ENCODE results near the gene ABCF1.
"Not testable (repeated sequence)": the region's sequence is repeated elsewhere in the genome, so short reads cannot be mapped to it uniquely, and the experiment has no call there.

The ABCF1 gene

GRCh38 chr6:30571075-30571761 lies at the start of gene ABCF1:
Gene ABCF1 (plus strand): TSS chr6:30571442. CDS start chr6:30571488, 46 bp downstream.
- no peak for TF ChIP-seq CTCF (IDR thresholded peaks at IDR 0.05; ENCODE audit: low read length, missing control alignments)
- peak; percentile 98 for DNase-seq (ENCODE audit: low read depth)
- peak within 1 kb of the TSS; percentile 96 for H3K4me3 ChIP-seq (replicated peaks; ENCODE audit: low read depth, low read length)

- DNase-seq (ENCODE audit: low read depth); H3K4me3 ChIP-seq (replicated peaks; ENCODE audit: low read depth, low read length): not testable (repeated sequence)
These were observed 49.3 kb upstream of the ABCF1 start for GRCh38 chr6:30521952-30522351.

GRCh38 chr6:30526444-30526843 lies 44.8 kb upstream of the ABCF1 start:
- not testable (repeated sequence) for DNase-seq (ENCODE audit: low read depth); H3K4me3 ChIP-seq (replicated peaks; ENCODE audit: low read depth, low read length)

DNA sequence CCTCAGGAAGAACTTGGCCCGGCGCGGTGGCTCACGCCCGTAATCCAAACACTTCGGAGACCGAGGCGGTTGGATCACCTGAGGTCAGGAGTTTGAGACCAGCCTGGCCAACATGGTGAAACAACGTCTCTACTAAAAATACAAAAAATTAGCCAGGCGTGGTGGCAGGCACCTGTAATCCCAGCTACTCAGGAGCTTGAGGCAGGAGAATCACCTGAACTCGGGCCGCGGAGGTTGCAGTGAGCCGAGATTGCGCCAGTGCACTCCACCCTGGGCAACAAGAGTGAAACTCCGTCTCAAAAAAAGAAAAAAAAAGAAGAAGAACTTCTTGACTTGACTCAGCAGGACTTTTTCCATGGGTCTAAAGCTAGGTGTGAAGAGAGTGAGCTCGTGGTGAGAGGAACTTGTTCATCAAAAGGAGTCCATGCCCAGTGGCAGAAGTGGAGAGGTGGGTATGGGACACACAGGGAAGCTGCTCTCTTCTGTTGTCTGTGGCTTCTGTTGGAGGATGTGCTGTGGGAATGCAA lies 41.8 kb upstream of the ABCF1 start:
- not testable (repeated sequence) for DNase-seq (ENCODE audit: low read depth)

DNA sequence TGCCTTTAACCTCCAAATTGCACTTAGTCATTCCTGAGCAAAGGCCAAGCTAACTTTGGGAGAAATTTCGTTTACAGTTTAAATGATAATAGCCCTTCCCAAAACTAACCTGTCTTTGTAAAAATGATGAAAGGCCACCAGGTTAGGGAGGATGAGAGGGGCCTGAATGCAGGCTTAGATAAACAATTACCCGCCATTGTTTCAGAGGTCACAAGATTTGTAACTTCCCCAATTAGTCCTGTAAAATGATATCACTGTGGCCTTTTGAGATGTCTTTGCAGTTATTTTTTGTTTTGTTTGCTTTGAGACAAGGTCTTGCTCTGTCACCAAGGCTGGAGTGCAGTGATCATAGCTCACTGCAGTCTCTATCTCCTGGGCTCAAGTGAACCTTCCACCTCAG lies 41.2 kb upstream of the ABCF1 start:
- no peak for TF ChIP-seq CTCF (IDR thresholded peaks at IDR 0.05; ENCODE audit: low read length, missing control alignments)
- H3K4me3 ChIP-seq (replicated peaks; ENCODE audit: low read depth, low read length): no peak overlapping the region
- no peak for DNase-seq (ENCODE audit: low read depth)

More for the DNA sequence above, 41.8 kb upstream of the ABCF1 start:
- H3K4me3 ChIP-seq (replicated peaks; ENCODE audit: low read depth, low read length): not testable (repeated sequence)

GRCh38 chr6:30533460-30534294 lies 37.6 kb upstream of the ABCF1 start:
- no peak overlapping the region for H3K4me3 ChIP-seq (replicated peaks; ENCODE audit: low read depth, low read length)
- no peak for DNase-seq (ENCODE audit: low read depth)
- TF ChIP-seq CTCF (IDR thresholded peaks at IDR 0.05; ENCODE audit: low read length, missing control alignments): no peak

- DNase-seq (ENCODE audit: low read depth): no peak
- no peak overlapping the region for H3K4me3 ChIP-seq (replicated peaks; ENCODE audit: low read depth, low read length)
- no peak for TF ChIP-seq CTCF (IDR thresholded peaks at IDR 0.05; ENCODE audit: low read length, missing control alignments)
These were observed 33.3 kb upstream of the ABCF1 start for GRCh38 chr6:30537931-30538330.

DNA sequence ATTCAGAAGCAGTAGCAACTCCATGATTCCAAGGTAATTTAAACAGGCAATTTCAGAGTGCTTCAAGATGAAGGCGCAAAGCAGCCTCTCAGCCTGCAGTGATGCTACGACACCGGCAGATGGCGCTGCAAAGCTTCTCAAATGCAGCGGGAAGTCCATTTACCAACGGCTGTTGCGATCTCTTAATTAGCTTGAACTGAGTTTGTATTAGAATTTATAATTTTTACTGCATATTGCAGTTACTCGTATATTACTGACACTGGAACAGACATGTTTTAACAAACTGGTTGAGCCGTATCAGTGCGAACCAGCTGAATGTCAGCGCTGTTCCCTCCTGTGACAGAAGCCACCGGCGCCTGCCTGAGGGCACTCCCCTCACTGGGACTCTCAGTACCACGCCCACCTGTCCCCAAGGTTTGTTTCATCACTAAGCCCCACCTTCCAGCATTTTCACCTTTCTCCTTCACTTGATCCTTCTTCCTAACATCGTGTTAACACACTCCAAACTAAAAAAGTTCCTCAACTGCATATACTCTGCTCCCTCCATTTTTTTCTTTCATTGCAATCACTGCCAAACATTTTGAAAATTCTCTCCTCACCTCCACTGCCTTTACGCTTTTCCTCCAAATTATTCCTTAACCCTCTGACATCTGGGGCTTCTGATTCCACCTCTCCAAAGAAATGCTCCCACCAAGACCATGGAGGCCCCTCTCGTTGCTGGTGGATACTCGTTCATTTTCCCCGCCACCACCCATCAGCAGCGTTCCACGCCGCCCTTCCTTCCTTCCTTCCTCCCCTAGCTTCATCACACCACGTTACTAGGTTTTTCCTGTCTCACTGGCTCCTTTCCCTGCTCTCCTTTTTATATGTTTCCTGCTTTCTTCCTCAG lies 29.5 kb upstream of the ABCF1 start:
- peak; percentile 94 for DNase-seq (ENCODE audit: low read depth)
- peak overlapping the region; percentile 43 for H3K4me3 ChIP-seq (replicated peaks; ENCODE audit: low read depth, low read length)
- peak; percentile 100 for TF ChIP-seq CTCF (IDR thresholded peaks at IDR 0.05; ENCODE audit: low read length, missing control alignments)
